HL-60 (cell line): ENCODE measurements around the gene LRRC8E.

ENCODE experiments used
- DNase-seq, 2 experiments: peaks; one replicate each; pipeline ENCODE4 v3.0.0-alpha.2; 2010 to 2020; ENCODE audit warnings: low read depth in 1 of 2, low spot score in 1 of 2
- H3K27ac ChIP-seq: fragments of 250-450 bp; sonication (Bioruptor Pico); replicated peaks from 2 replicates; pipeline ENCODE4 v1.5.1; 2020; ENCODE audit warnings: mild to moderate bottlenecking, moderate library complexity
- H3K27me3 ChIP-seq: fragments of 250-450 bp; sonication (Bioruptor Pico); 2 replicates; pipeline ENCODE4 v1.5.1; 2021; ENCODE audit warnings: mild to moderate bottlenecking, moderate library complexity; ENCODE audit not compliant: insufficient read depth, poor library complexity, severe bottlenecking
- H3K4me3 ChIP-seq: replicated peaks from 2 replicates; pipeline ENCODE4 v1.5.1; 2011; ENCODE audit warnings: mild to moderate bottlenecking, control low read depth, low read length; ENCODE audit not compliant: insufficient read depth
- CTCF ChIP-seq: IDR thresholded peaks from one replicate; pipeline ENCODE4 v1.5.1; 2011; ENCODE audit warnings: low read length, control low read depth, inconsistent platforms; ENCODE audit not compliant: insufficient read depth
- GABPA ChIP-seq: IDR thresholded peaks from 2 replicates; pipeline ENCODE4 v1.6.1; 2012; ENCODE audit warnings: low read depth
- POLR2AphosphoS5 ChIP-seq: IDR thresholded peaks from 2 replicates; pipeline ENCODE4 v1.6.1; 2012; ENCODE audit warnings: low read depth
- REST ChIP-seq: IDR thresholded peaks from 2 replicates; pipeline ENCODE4 v1.6.1; 2012; ENCODE audit warnings: low read depth; ENCODE audit not compliant: insufficient replicate concordance
- SPI1 ChIP-seq: IDR thresholded peaks from 2 replicates; pipeline ENCODE4 v1.6.1; 2012; ENCODE audit warnings: low read depth, mild to moderate bottlenecking, borderline replicate concordance

Gene LRRC8E

GRCh38 chr19:7908742-7909461, 20.6 kb downstream of the LRRC8E start:
- Histone ChIP-seq H3K27me3 (no peaks in the 10 kb centered on the region), H3K4me3 (no peak overlapping the region), H3K27ac (no peak overlapping the region)
- no peak for DNase-seq
- no peak for TF ChIP-seq GABPA
- TF ChIP-seq POLR2AphosphoS5 = 0 out of 2 replicates have a peak, but pooled peaks have one; percentile 15

- Histone ChIP-seq H3K27ac (no peak overlapping the region), H3K4me3 (no peak overlapping the region), H3K27me3 (no peaks in the 10 kb centered on the region)
- no peak for DNase-seq
- TF ChIP-seq GABPA (no peak), CTCF (no peak), REST (no peak), POLR2AphosphoS5 (no peak), SPI1 (no peak)
These were observed 21.3 kb downstream of the LRRC8E start for GRCh38 chr19:7909471-7910067.

- Histone ChIP-seq H3K27me3 (no peaks in the 10 kb centered on the region), H3K27ac (no peak overlapping the region), H3K4me3 (no peak overlapping the region)
- no peak for TF ChIP-seq GABPA
- no peak for TF ChIP-seq POLR2AphosphoS5
- no peak for TF ChIP-seq REST
- no peak for TF ChIP-seq SPI1
- no peak for TF ChIP-seq CTCF
- no peak for DNase-seq
These were observed 22.2 kb downstream of the LRRC8E start for GRCh38 chr19:7910321-7911161.

GRCh38 chr19:7911508-7912143, 23.3 kb downstream of the LRRC8E start:
- Histone ChIP-seq H3K4me3 (no peak overlapping the region), H3K27ac (no peak overlapping the region), H3K27me3 (peaks cover 3% of the 10 kb centered on the region)
- no peak for DNase-seq
- TF ChIP-seq GABPA (no peak), REST (no peak), CTCF (no peak), SPI1 (no peak), POLR2AphosphoS5 (no peak)
